Adrenal gland (tissue), 12 donors: ENCODE data around the gene C16orf54. TPM values are rescaled to one million over a fixed set of nuclear protein-coding genes. Genes with fewer than 3 reads are reported as not detected.
"Not testable (repeated sequence)": the region's sequence is repeated elsewhere in the genome, so short reads cannot be mapped to it uniquely, and the experiment has no call there.

ENCODE experiments used
- DNase-seq, 7 donors: peaks; one replicate each; pipeline ENCODE4 v3.0.0-alpha.2; 2019 to 2020
- H3K27ac ChIP-seq, 5 donors: fragments of 200-600 bp; sonication (generic) in 4 of 5; 1 replicate in 3 of 5; 2 replicates in 2 of 5; pipeline versions ENCODE4 v1.5.1 to v1.8.0; 2016 to 2020; ENCODE audit warnings: mild to moderate bottlenecking in 1 of 5
- H3K27me3 ChIP-seq: fragments of 200-600 bp; 2 replicates; pipeline ENCODE4 v1.8.0; 2021
- H3K36me3 ChIP-seq, 2 donors: fragments of 200-600 bp; replicated peaks in 1 of 2; 1 replicate in 1 of 2; 2 replicates in 1 of 2; pipeline versions ENCODE4 v1.5.1 to v1.8.0; 2018 to 2022
- H3K4me1 ChIP-seq, 2 donors: fragments of 200-600 bp; replicated peaks in 1 of 2; 1 replicate in 1 of 2; 2 replicates in 1 of 2; pipeline versions ENCODE4 v1.5.1 to v1.8.0; 2018 to 2021
- H3K4me3 ChIP-seq, 4 donors: fragments of 200-600 bp; sonication (generic) in 3 of 4; one replicate each; pipeline ENCODE4 v1.5.1; 2016 to 2018
- H3K9me3 ChIP-seq, 3 donors: fragments of 200-600 bp; sonication (generic) in 1 of 3; replicated peaks in 1 of 3; 1 replicate in 2 of 3; 2 replicates in 1 of 3; pipeline versions ENCODE4 v1.5.1 to v1.8.0; 2016 to 2021
- CTCF ChIP-seq, 6 experiments: fragments of 450-650 bp in 4 of 6; fragments of 200-600 bp in 2 of 6; sonication (generic) in 1 of 6; IDR thresholded peaks; 1 replicate in 5 of 6; 2 replicates in 1 of 6; pipeline versions ENCODE4 v1.5.1 to v1.8.0; 2016 to 2021; ENCODE audit warnings: antibody characterized with exemption in 6 of 6, mild to moderate bottlenecking in 2 of 6, moderate library complexity in 1 of 6
- POLR2A ChIP-seq, 2 donors: fragments of 450-650 bp; IDR thresholded peaks; one replicate each; pipeline ENCODE4 v1.6.1; 2017; ENCODE audit warnings: antibody characterized with exemption in 2 of 2, mild to moderate bottlenecking in 2 of 2, moderate library complexity in 1 of 2
- WGBS, 4 donors: extraction: QIAGEN DNeasy Blood & Tissue Kit in 2 of 4; methylation state at CpG; one replicate each; pipeline versions ENCODE4 v1.1.5 to v1.1.7; 2013 to 2017; 5-methylcytosine and 5-hydroxymethylcytosine counted together
- intact Hi-C, 2 donors: fragments of 100-400 bp; cut with DNase I; formaldehyde crosslinking; loops; one replicate each; pipeline versions ENCODE4 v1.14.1 to v1.15.0; 2022 to 2023
- polyA plus RNA-seq, 3 donors: library from polyadenylated mRNA; stranded (reverse); fragments of 200-250 nt in 2 of 3; fragments of 350-450 nt in 1 of 3; fragmentation: Illumina TruSeq in 1 of 3; extraction: RNeasy Lipid Tissue Mini Kit (QIAGEN cat#74804) in 1 of 3; gene quantifications; one replicate each; pipeline ENCODE4 v1.2.3, GENCODE V29; 2013 to 2014
- total RNA-seq, 9 donors: library from RNA; depleted of rRNA in 4 of 9; stranded (reverse); fragments of >200 nt in 4 of 9; fragments of 120-200 nt in 1 of 9; fragmentation: NEBNext Ultra II Directional in 1 of 9; extraction: Animal tissue kit (Norgen Biotek cat#: 25700) in 1 of 9; gene quantifications; one replicate each; pipeline versions ENCODE4 v1.1.0 to v1.2.4, GENCODE V29; 2013 to 2023
- donor health status: healthy with polysubstance abuse.
- donor health status: Bipolar disorder and iron deficiency.
- donor health status: DM: yes; HTN: yes; CAD: no.
- donor health status: DM: no; HTN: no; CAD: no.
- donor health status: DM: no; HTN: no; CAD: no.
- donor health status: DM: yes; HTN: yes; CAD: no.

C16orf54 gene
- total and polyA plus RNA-seq, 12 donors, result 0.11 to 1.8 (median 0.69) TPM

DNA sequence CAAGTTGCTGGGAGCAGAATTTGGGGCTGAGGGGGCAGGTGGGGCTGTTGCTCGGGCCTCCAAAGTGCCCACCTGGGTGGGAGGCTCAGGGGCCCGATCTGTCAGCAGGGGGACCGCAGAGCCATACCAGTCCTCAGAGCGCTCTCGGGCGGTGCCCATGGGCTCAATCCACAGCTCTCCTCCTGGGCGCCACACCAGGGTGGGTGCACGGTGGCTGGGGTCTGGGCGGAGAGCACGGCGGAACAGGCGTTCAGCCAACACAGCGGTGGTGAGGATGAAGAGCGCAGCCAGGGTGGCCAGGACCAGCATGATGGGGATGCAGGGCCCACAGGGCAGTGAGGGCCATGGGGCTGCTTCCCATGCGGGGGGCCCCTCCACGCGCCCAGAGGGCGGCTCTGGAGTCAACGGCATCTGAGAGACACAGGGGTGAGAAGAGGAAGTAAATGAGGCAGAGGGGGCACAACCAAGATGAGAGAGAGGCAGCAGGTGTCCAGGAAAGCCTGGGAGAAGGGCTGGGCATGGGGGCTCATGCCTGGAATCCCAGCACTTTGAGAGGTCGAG is 1.2 kb downstream of the C16orf54 start:
- no peak overlapping the region for H3K4me3 ChIP-seq
- intact Hi-C loops, result no loop called here

DNA sequence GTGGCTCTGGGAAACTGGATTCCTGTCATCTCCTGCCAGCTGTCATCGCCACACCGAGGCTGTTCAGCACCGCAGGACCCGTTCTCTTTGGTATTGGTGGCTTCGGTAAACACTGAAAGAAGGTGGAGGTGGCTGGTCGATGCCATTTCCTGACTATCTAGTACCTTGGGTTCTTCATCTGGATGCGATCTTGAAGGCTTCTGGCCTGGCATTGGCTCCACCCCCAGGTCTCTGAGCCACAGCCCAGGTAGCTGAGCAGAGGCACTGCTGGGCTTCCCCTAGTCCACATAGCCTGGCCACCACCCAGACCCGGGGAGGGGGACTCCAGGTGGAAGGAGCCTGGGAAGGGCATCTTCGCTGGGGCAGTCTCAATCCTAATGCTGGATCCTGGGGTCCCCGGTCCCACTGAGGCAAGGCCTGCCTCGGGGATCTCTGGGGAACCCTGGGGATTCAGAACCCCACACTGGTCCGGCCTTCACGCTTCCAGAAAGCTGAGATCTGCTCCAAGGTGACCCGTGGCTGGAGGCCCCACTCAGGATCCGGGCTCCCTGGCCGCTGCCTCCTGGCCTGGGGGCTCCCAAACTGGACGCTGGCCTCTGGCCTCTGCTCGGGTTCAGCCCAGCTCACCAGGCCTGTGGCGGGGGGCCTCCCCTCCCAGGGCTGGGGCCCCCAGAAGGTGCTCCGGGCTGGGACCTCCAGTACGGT is 1.8 kb downstream of the C16orf54 start:
- Histone ChIP-seq H3K4me3 (no peak overlapping the region), H3K27me3 (no peaks in the 10 kb centered on the region), H3K27ac (no peak overlapping the region), H3K4me1 (no peaks in the 10 kb centered on the region), H3K36me3 (no peaks in the 10 kb centered on the region), H3K9me3 (no peaks in the 10 kb centered on the region)
- 73 to 84% (median 83%) methylated on average over 8 to 21 of the region's 21 CpGs for WGBS, 4 donors
- intact Hi-C loops, result no loop called here
- no peak for DNase-seq
- no peak for TF ChIP-seq CTCF (IDR thresholded peaks at IDR 0.05)

More for the DNA sequence above, 1.2 kb downstream of the C16orf54 start:
- DNase-seq, result no peak
- 79 to 92% (median 82%) methylated on average over 16 to 20 of the region's 20 CpGs for WGBS, 4 donors
- H3K4me1 ChIP-seq, result no peaks in the 10 kb centered on the region
- no peak overlapping the region for H3K27ac ChIP-seq
- no peaks in the 10 kb centered on the region for H3K36me3 ChIP-seq
- no peaks in the 10 kb centered on the region for H3K27me3 ChIP-seq
- TF ChIP-seq POLR2A (IDR thresholded peaks at IDR 0.05) (no peak), CTCF (IDR thresholded peaks at IDR 0.05) (no peak)
- no peaks in the 10 kb centered on the region for H3K9me3 ChIP-seq

DNA sequence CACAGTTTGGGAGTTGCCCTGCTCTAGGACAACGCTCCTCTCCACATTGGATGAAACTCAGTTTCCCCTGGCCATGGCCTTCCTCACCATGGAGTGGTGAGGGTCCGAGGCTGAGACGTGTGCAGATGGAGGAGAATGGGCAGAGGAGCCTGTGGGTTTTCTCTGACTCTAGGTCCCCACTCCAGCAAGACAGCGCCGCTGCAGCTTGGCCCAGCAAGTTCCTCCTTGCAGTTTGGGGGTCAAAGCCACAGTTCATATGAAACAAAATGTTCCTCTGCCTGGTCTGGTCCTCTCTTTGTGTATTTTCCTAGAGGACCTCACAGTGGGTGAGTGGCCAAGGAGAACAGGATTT is 2.3 kb downstream of the C16orf54 start:
- 72 to 100% (median 88%) methylated on average over 1 to 5 of the region's 5 CpGs for WGBS, 4 donors
- Histone ChIP-seq H3K9me3 (no peaks in the 10 kb centered on the region), H3K27ac (no peak overlapping the region), H3K27me3 (no peaks in the 10 kb centered on the region), H3K36me3 (no peaks in the 10 kb centered on the region), H3K4me1 (no peaks in the 10 kb centered on the region), H3K4me3 (no peak overlapping the region)
- intact Hi-C loops, result no loop called here
- TF ChIP-seq CTCF (IDR thresholded peaks at IDR 0.05), result no peak
- TF ChIP-seq POLR2A (IDR thresholded peaks at IDR 0.05), result no peak
- no peak for DNase-seq

DNA sequence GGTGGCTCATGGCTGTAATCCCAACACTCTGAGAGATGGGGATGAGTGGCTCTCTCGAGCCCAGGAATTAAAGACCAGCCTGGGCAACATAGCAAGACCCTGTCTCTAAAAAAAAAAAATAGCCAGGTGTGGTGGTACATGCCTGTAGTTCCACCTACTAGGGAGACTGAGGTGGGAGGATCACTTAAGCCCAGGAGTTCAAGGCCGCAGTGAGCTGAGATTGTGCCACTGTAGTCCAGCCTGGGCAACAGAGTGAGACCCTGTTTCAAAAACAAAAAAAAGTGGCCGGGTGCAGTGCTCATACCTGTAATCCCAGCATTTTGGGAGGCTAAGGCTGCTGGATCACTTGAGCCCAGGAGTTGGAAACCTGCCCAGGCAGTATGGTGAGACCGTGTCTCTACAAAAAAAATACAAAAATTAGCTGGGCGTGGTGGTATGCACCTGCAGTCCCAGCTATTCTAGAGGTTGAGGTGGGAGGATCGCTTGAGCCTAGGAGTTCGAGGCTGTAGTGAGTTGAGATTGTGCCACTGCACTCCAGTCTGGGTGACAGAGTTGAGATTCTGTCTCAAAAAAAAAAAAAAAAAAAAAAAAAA is 3.0 kb downstream of the C16orf54 start:
- H3K4me1 ChIP-seq, result no peaks in the 10 kb centered on the region
- H3K4me3 ChIP-seq, result no peak overlapping the region
- 82 to 89% (median 82%) methylated on average over 6 to 7 of the region's 7 CpGs for WGBS, 4 donors
- intact Hi-C loops, result no loop called here
- no peaks in the 10 kb centered on the region for H3K9me3 ChIP-seq
- H3K27ac ChIP-seq, result no peak overlapping the region
- H3K27me3 ChIP-seq, result no peaks in the 10 kb centered on the region
- H3K36me3 ChIP-seq, result no peaks in the 10 kb centered on the region
- DNase-seq, result no peak
- TF ChIP-seq CTCF (IDR thresholded peaks at IDR 0.05) (no peak), POLR2A (IDR thresholded peaks at IDR 0.05) (no peak)

GRCh38 chr16:29740630-29741015 is 5.2 kb downstream of the C16orf54 start:
- WGBS, 4 donors, result 60 to 69% (median 65%) methylated on average over 11 of the region's 11 CpGs
- DNase-seq, H3K9me3 ChIP-seq, H3K4me1 ChIP-seq, intact Hi-C loops, H3K36me3 ChIP-seq, H3K4me3 ChIP-seq, H3K27me3 ChIP-seq, H3K27ac ChIP-seq: not testable (repeated sequence)

DNA sequence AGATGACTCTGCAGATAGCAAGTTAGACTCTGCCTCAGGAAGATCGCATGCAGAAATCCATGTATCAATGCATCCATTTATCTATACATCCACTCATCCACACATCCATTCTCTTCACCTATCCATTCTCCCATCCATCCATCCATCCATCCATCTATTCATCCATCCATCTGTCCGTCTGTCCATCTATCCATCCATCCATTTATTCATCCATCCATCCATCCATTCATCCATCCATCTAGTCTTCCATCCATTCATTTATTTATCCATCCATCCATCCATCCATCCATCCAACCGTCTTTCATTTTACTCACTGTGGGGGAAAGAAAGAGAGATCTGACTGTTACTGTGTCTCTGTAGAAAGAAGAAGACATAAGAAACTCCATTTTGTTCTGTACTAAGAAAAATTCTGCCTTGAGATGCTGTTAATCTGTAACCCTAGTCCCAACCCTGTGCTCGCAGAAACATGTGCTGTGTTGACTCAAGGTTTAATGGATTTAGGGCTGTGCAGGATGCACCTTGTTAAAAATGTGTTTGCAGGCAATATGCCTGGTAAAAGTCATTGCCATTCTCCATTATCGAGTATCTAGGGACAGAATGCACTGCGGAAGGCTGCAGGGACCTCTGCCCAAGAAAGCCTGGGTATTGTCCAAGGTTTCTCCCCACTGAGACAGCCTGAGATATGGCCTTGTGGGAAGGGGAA is 5.7 kb downstream of the C16orf54 start:
- H3K27me3 ChIP-seq, intact Hi-C loops, H3K27ac ChIP-seq, DNase-seq, H3K4me1 ChIP-seq, H3K36me3 ChIP-seq, H3K9me3 ChIP-seq, H3K4me3 ChIP-seq: not testable (repeated sequence)
- 75 to 85% (median 80%) methylated on average over 6 of the region's 6 CpGs for WGBS, 4 donors
